Liver (tissue), 9 donors: ENCODE measurements around the gene MECR. TPM values are rescaled to one million over a fixed set of nuclear protein-coding genes. Genes with fewer than 3 reads are reported as not detected.

Source experiments
- DNase-seq: peaks from one replicate; pipeline ENCODE4 v3.0.0-alpha.2; 2017; ENCODE audit warnings: low spot score
- H3K27ac ChIP-seq, 2 donors: one replicate each; pipeline ENCODE4 v1.7.0; 2013; ENCODE audit warnings: inconsistent platforms in 2 of 2, low read length in 2 of 2, control low read depth in 1 of 2, low read depth in 1 of 2, mild to moderate bottlenecking in 1 of 2
- H3K27me3 ChIP-seq, 4 donors: one replicate each; pipeline versions ENCODE4 v1.6.1 to v1.7.0; 2013; ENCODE audit warnings: low read length in 3 of 4, inconsistent platforms in 1 of 4, mild to moderate bottlenecking in 1 of 4, moderate library complexity in 1 of 4; ENCODE audit not compliant: control insufficient read depth in 4 of 4, insufficient read depth in 4 of 4
- H3K36me3 ChIP-seq, 4 donors: one replicate each; pipeline versions ENCODE4 v1.6.1 to v1.7.0; 2013; ENCODE audit warnings: low read length in 3 of 4, mild to moderate bottlenecking in 3 of 4, low read depth in 1 of 4, moderate library complexity in 1 of 4; ENCODE audit not compliant: control insufficient read depth in 4 of 4, insufficient read depth in 3 of 4
- H3K4me1 ChIP-seq, 4 donors: one replicate each; pipeline versions ENCODE4 v1.6.1 to v1.7.0; 2013; ENCODE audit warnings: low read length in 3 of 4, mild to moderate bottlenecking in 3 of 4, moderate library complexity in 1 of 4; ENCODE audit not compliant: control insufficient read depth in 4 of 4, insufficient read depth in 4 of 4
- H3K4me3 ChIP-seq, 3 donors: one replicate each; pipeline versions ENCODE4 v1.6.1 to v1.7.0; 2013; ENCODE audit warnings: low read length in 3 of 3, control low read depth in 1 of 3, low read depth in 1 of 3, mild to moderate bottlenecking in 1 of 3
- H3K9ac ChIP-seq, 2 donors: one replicate each; pipeline ENCODE4 v1.7.0; 2013; ENCODE audit warnings: low read length in 2 of 2, mild to moderate bottlenecking in 2 of 2, moderate library complexity in 2 of 2, control low read depth in 1 of 2, low read depth in 1 of 2
- H3K9me3 ChIP-seq, 4 donors: one replicate each; pipeline versions ENCODE4 v1.6.1 to v1.7.0; 2013; ENCODE audit warnings: low read length in 3 of 4; ENCODE audit not compliant: control insufficient read depth in 4 of 4
- ATF3 ChIP-seq: IDR thresholded peaks from 2 replicates; pipeline ENCODE4 v1.6.1; 2016; ENCODE audit warnings: antibody characterized with exemption
- CTCF ChIP-seq: fragments of 150-350 bp; IDR thresholded peaks from 2 replicates; pipeline ENCODE4 v1.5.1; 2017; ENCODE audit warnings: improper control_type of control experiment, low read depth, low read length; ENCODE audit not compliant: missing input control
- EGR1 ChIP-seq, 2 donors: IDR thresholded peaks; 2 replicates each; pipeline ENCODE4 v1.6.1; 2016 to 2018; ENCODE audit warnings: antibody characterized with exemption in 2 of 2, low read depth in 2 of 2
- FOXA1 ChIP-seq: IDR thresholded peaks from 2 replicates; pipeline ENCODE4 v1.6.1; 2016; ENCODE audit warnings: antibody characterized with exemption
- FOXA2 ChIP-seq: IDR thresholded peaks from 2 replicates; pipeline ENCODE4 v1.6.1; 2016; ENCODE audit warnings: antibody characterized with exemption
- GABPA ChIP-seq, 2 donors: IDR thresholded peaks in 1 of 2; conservative IDR thresholded peaks in 1 of 2; 2 replicates each; pipeline ENCODE4 v1.6.1; 2016; ENCODE audit warnings: antibody characterized with exemption in 2 of 2, mild to moderate bottlenecking in 1 of 2, moderate library complexity in 1 of 2
- HNF4A ChIP-seq, 2 donors: conservative IDR thresholded peaks; 2 replicates each; pipeline ENCODE4 v1.6.1; 2016; ENCODE audit warnings: antibody characterized with exemption in 2 of 2, mild to moderate bottlenecking in 2 of 2
- HNF4G ChIP-seq: IDR thresholded peaks from 2 replicates; pipeline ENCODE4 v1.6.1; 2016; ENCODE audit warnings: antibody characterized with exemption
- JUND ChIP-seq, 2 donors: IDR thresholded peaks; 2 replicates each; pipeline ENCODE4 v1.6.1; 2016; ENCODE audit warnings: antibody characterized with exemption in 2 of 2
- MAX ChIP-seq: IDR thresholded peaks from 2 replicates; pipeline ENCODE4 v1.6.1; 2016; ENCODE audit warnings: antibody characterized with exemption
- NR2F2 ChIP-seq: IDR thresholded peaks from 2 replicates; pipeline ENCODE4 v1.6.1; 2016; ENCODE audit warnings: antibody characterized with exemption
- RAD21 ChIP-seq, 2 donors: IDR thresholded peaks; 2 replicates each; pipeline ENCODE4 v1.6.1; 2016; ENCODE audit warnings: antibody characterized with exemption in 2 of 2, mild to moderate bottlenecking in 2 of 2
- REST ChIP-seq: IDR thresholded peaks from 2 replicates; pipeline ENCODE4 v1.6.1; 2016; ENCODE audit warnings: antibody characterized with exemption, mild to moderate bottlenecking
- RXRA ChIP-seq, 2 donors: IDR thresholded peaks; 2 replicates each; pipeline ENCODE4 v1.6.1; 2017 to 2018; ENCODE audit warnings: antibody characterized with exemption in 2 of 2, mild to moderate bottlenecking in 1 of 2
- SP1 ChIP-seq: IDR thresholded peaks from 2 replicates; pipeline ENCODE4 v1.6.1; 2018; ENCODE audit warnings: antibody characterized with exemption, mild to moderate bottlenecking
- TAF1 ChIP-seq: conservative IDR thresholded peaks from 2 replicates; pipeline ENCODE4 v1.6.1; 2016; ENCODE audit warnings: antibody characterized with exemption, mild to moderate bottlenecking
- YY1 ChIP-seq: IDR thresholded peaks from 2 replicates; pipeline ENCODE4 v1.6.1; 2016; ENCODE audit warnings: antibody characterized with exemption, mild to moderate bottlenecking
- ZBTB33 ChIP-seq: IDR thresholded peaks from 2 replicates; pipeline ENCODE4 v1.6.1; 2016; ENCODE audit warnings: antibody characterized with exemption
- whole genome bisulfite sequencing: extraction: QIAGEN DNeasy Blood & Tissue Kit; methylation state at CpG from one replicate; pipeline ENCODE4 v1.1.7; 2013; 5-methylcytosine and 5-hydroxymethylcytosine counted together
- polyA plus RNA-seq, 2 donors: library from polyadenylated mRNA; stranded (reverse) in 1 of 2; unstranded in 1 of 2; fragments of 200-250 nt in 1 of 2; fragments of >200 nt in 1 of 2; fragmentation: Nextera tagmentation in 1 of 2; extraction: Ambion mirVana in 1 of 2; gene quantifications; one replicate each; pipeline versions ENCODE4 v1.2.1 to v1.2.3, GENCODE V29; 2013 to 2015
- total RNA-seq, 2 donors: library from RNA; depleted of rRNA; stranded (reverse); fragments of >200 nt; gene quantifications; one replicate each; pipeline ENCODE4 v1.2.3, GENCODE V29; 2014
- donor health status: healthy.
- donor health status: healthy.
- donor health status: healthy.
- donor health status: healthy.
- donor health status: healthy.

The MECR gene
- total and polyA plus RNA-seq, 4 donors = 7.5 to 19.9 (median 13.2) TPM

- TF ChIP-seq REST (no peak), FOXA2 (no peak), EGR1 (IDR thresholded peaks at IDR 0.05; ENCODE audit: low read depth in 2 of 2) (no peak), HNF4G (no peak), YY1 (no peak), FOXA1 (no peak)
These were observed 12.5 kb upstream of the MECR start (continued) for GRCh38 chr1:29243023-29243870.

- 92% methylated on average over 2 of the region's 2 CpGs for WGBS
- H3K9me3 ChIP-seq = no peaks in the 10 kb centered on the region
- TF ChIP-seq YY1 (no peak), TAF1 (no peak), CTCF (no peak), ZBTB33 (no peak), NR2F2 (no peak), MAX (no peak), REST (no peak), ATF3 (no peak), RXRA (IDR thresholded peaks at IDR 0.05) (no peak), EGR1 (IDR thresholded peaks at IDR 0.05; ENCODE audit: low read depth in 2 of 2) (no peak), HNF4A (conservative IDR thresholded peaks at IDR 0.05) (no peak), FOXA2 (no peak), GABPA (IDR thresholded peaks at IDR 0.05 in 1 of 2, conservative IDR thresholded peaks at IDR 0.05 in 1 of 2) (no peak), HNF4G (no peak), JUND (IDR thresholded peaks at IDR 0.05) (no peak), SP1 (no peak), RAD21 (IDR thresholded peaks at IDR 0.05) (no peak), FOXA1 (no peak)
- H3K36me3 ChIP-seq = no peaks in the 10 kb centered on the region
- no peak overlapping the region for H3K9ac ChIP-seq
- H3K27ac ChIP-seq = no peak overlapping the region
- H3K4me3 ChIP-seq = no peak overlapping the region
- H3K27me3 ChIP-seq = no peaks in the 10 kb centered on the region
- H3K4me1 ChIP-seq = peaks cover 5 to 30% (median 19%) of the 10 kb centered on the region in 4 donors
- DNase-seq = no peak
These were observed 10.3 kb upstream of the MECR start for GRCh38 chr1:29240986-29241385.
